Esophagus muscularis mucosa (tissue), 4 donors: ENCODE results near the gene TBC1D22A.

Experiments
- EP300 ChIP-seq: sonication (generic); formaldehyde crosslinking; IDR thresholded peaks from one replicate; pipeline ENCODE4 v1.6.1; 2017; ENCODE audit warnings: antibody characterized with exemption
- POLR2A ChIP-seq: fragments of 450-650 bp; IDR thresholded peaks from one replicate; pipeline ENCODE4 v1.6.1; 2017; ENCODE audit warnings: antibody characterized with exemption, moderate library complexity, mild to moderate bottlenecking, low read depth
- POLR2AphosphoS5 ChIP-seq, 2 donors: sonication (generic); formaldehyde crosslinking; IDR thresholded peaks; one replicate each; pipeline ENCODE4 v1.6.1; 2017; ENCODE audit warnings: antibody characterized with exemption in 2 of 2
- TF ChIP-seq, protein P1 (sequence below), 3 experiments: fragments of 200-600 bp in 2 of 3; fragments of 450-650 bp in 1 of 3; sonication (generic) in 2 of 3; IDR thresholded peaks; one replicate each; pipeline ENCODE4 v1.5.1; 2017 to 2019; ENCODE audit warnings: antibody characterized with exemption in 3 of 3, mild to moderate bottlenecking in 2 of 3, moderate library complexity in 1 of 3

DNA sequence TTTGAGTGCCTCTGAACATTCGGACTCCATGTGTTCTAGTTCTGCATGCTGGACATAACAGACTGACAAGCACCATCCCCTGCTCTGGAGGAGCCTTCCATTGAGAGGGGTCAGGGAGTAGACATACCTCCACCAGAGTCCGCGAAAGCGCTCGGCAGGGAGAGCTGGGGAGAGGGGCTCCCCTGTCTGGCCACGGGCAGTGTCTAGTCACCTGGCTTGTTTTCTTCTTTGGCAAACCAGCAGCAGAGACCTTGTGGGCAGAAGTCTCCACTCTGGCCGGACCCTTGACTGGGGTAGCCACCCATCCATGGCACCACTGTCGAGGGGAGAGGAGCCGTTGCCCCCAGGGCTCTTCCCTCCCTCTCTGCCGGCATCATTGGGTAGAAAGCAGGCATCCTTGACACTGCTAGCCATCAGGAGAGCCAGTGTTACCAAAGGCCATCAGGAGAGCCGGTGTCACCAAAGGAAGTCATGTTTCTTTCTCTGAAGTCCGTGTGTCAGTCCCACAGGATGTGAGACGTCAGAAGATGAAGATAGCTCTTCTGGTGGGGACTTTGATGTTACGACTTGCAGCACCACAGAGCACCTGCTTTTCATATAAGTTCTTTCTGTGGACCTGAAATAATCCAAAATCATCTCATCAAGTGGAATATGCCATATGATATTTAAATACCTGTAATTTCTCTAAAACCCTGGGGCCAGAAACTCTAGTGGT is 305.6 kb downstream of the TBC1D22A start:
- TF ChIP-seq, protein P1, sequence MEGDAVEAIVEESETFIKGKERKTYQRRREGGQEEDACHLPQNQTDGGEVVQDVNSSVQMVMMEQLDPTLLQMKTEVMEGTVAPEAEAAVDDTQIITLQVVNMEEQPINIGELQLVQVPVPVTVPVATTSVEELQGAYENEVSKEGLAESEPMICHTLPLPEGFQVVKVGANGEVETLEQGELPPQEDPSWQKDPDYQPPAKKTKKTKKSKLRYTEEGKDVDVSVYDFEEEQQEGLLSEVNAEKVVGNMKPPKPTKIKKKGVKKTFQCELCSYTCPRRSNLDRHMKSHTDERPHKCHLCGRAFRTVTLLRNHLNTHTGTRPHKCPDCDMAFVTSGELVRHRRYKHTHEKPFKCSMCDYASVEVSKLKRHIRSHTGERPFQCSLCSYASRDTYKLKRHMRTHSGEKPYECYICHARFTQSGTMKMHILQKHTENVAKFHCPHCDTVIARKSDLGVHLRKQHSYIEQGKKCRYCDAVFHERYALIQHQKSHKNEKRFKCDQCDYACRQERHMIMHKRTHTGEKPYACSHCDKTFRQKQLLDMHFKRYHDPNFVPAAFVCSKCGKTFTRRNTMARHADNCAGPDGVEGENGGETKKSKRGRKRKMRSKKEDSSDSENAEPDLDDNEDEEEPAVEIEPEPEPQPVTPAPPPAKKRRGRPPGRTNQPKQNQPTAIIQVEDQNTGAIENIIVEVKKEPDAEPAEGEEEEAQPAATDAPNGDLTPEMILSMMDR (IDR thresholded peaks at IDR 0.05), result no peak
- TF ChIP-seq POLR2A (no peak), POLR2AphosphoS5 (IDR thresholded peaks at IDR 0.05) (no peak), EP300 (no peak)
